ENCODE measurements around the gene SLC22A1. TPM values are rescaled to one million over a fixed set of nuclear protein-coding genes. Genes with fewer than 3 reads are reported as not detected.
"Not testable (repeated sequence)": the region's sequence is repeated elsewhere in the genome, so short reads cannot be mapped to it uniquely, and the experiment has no call there.

The SLC22A1 gene
- polyA plus RNA-seq, 2 of the 4 experiments (the other 2 are of a cell fraction) = 2.1 TPM

- TF ChIP-seq, protein P1, sequence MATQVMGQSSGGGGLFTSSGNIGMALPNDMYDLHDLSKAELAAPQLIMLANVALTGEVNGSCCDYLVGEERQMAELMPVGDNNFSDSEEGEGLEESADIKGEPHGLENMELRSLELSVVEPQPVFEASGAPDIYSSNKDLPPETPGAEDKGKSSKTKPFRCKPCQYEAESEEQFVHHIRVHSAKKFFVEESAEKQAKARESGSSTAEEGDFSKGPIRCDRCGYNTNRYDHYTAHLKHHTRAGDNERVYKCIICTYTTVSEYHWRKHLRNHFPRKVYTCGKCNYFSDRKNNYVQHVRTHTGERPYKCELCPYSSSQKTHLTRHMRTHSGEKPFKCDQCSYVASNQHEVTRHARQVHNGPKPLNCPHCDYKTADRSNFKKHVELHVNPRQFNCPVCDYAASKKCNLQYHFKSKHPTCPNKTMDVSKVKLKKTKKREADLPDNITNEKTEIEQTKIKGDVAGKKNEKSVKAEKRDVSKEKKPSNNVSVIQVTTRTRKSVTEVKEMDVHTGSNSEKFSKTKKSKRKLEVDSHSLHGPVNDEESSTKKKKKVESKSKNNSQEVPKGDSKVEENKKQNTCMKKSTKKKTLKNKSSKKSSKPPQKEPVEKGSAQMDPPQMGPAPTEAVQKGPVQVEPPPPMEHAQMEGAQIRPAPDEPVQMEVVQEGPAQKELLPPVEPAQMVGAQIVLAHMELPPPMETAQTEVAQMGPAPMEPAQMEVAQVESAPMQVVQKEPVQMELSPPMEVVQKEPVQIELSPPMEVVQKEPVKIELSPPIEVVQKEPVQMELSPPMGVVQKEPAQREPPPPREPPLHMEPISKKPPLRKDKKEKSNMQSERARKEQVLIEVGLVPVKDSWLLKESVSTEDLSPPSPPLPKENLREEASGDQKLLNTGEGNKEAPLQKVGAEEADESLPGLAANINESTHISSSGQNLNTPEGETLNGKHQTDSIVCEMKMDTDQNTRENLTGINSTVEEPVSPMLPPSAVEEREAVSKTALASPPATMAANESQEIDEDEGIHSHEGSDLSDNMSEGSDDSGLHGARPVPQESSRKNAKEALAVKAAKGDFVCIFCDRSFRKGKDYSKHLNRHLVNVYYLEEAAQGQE (IDR thresholded peaks at IDR 0.05) = no peak
- TF ChIP-seq ZFP36 (IDR thresholded peaks at IDR 0.05; ENCODE audit: borderline replicate concordance, partially characterized antibody) (no peak), BHLHE40 (IDR thresholded peaks at IDR 0.05; ENCODE audit: low read depth, low read length) (no peak), GATA3 (IDR thresholded peaks at IDR 0.05; ENCODE audit: borderline replicate concordance) (no peak), FOSL2 (IDR thresholded peaks at IDR 0.05) (no peak), FOSL2 (CRISPR knock-in tag; IDR thresholded peaks at IDR 0.05) (no peak)
Measured at GRCh38 chr6:160089534-160089897, 32.1 kb upstream of the SLC22A1 start (continued).

DNA sequence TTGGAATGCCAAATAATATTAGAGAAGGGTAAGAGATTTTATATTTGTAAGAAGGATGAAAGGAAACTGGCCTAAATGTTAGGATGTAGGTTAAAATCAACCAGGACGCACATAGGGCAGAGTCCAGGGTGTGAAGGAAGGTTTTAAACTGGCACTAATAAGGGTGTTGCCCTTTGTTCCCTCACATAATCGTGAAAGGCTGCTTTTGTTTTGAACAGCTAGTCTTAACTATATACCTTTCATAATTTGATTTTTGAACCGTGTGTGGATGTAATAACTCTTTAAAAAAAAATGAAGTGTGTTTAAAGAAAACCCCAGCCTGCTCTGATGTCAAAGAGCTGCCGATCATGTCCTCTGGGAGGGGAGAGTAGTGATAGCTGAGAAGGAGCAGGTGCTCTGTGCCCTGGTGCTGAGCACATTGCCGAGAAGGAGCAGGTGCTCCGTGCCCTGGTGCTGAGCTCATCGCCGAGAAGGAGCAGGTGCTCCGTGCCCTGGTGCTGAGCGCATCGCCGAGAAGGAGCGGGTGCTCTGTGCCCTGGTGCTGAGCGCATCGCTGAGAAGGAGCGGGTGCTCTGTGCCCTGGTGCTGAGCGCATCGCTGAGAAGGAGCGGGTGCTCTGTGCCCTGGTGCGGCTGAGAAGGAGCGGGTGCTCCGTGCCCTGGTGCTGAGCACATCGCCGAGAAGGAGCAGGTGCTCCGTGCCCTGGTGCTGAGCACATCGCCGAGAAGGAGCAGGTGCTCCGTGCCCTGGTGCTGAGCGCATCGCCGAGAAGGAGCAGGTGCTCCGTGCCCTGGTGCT, 31.0 kb upstream of the SLC22A1 start:
- 88% methylated on average over 19 of the region's 32 CpGs for WGBS (ENCODE audit: missing lambda C conversion rate)
- H3K27ac ChIP-seq; FAIRE-seq; H3K4me3 ChIP-seq; ATAC-seq; H3K9me3 ChIP-seq; POLR2A ChIA-PET; H3K4me2 ChIP-seq; H3K4me1 ChIP-seq; DNase-seq (ENCODE audit: low read depth in 1 of 2, low spot score in 1 of 2): not testable (repeated sequence)
- CTCF ChIA-PET = interaction anchor here (0.6 kb wide), 1 partner anchor 373 kb away, joined by 3 read pairs; no protein-coding TSS in a partner anchor

DNA sequence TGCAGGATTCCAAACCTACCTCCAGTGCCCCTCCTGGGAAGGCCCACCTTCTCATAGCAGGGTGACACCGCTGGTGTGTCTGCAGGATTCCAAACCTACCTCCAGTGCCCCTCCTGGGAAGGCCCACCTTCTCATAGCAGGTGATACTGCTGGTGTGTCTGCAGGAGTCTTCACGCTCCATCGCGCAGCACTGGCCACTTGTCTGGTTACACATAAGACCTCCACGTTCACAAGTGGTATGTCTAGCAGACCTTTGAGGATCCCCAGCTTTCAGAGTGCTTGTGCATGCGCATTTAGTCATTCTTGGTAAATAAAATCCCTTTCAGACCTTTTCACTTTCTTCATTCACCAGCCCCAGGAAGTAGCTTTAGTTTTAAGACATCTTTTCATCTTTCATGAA, 29.4 kb upstream of the SLC22A1 start:
- WGBS (ENCODE audit: missing lambda C conversion rate) = 88% methylated on average over 5 of the region's 6 CpGs
- H3K4me2 ChIP-seq; DNase-seq (ENCODE audit: low read depth in 1 of 2, low spot score in 1 of 2); FAIRE-seq; ATAC-seq; H3K4me1 ChIP-seq; H3K27ac ChIP-seq; H3K9me3 ChIP-seq; POLR2A ChIA-PET; H3K4me3 ChIP-seq: not testable (repeated sequence)
- CTCF ChIA-PET = interaction anchor here (1.1 kb wide), 1 partner anchor 428 kb away, joined by 3 read pairs; no protein-coding TSS in a partner anchor

GRCh38 chr6:160092602-160093001, 29.0 kb upstream of the SLC22A1 start:
- Histone ChIP-seq H3K4me2 (no peak overlapping the region), H3K27ac (no peak overlapping the region), H3K4me3 (no peak overlapping the region), H3K9me3 (no peaks in the 10 kb centered on the region), H3K4me1 (0 out of 3 replicates have a peak, but pooled peaks cover 3% of the 10 kb centered on the region)
- no peak for TF ChIP-seq CEBPB (IDR thresholded peaks at IDR 0.05)
- no peak for TF ChIP-seq RFX5 (IDR thresholded peaks at IDR 0.05)
- TF ChIP-seq GATA3 (IDR thresholded peaks at IDR 0.05; ENCODE audit: borderline replicate concordance) = no peak
- no peak for TF ChIP-seq HDAC2 (IDR thresholded peaks at IDR 0.05)
- TF ChIP-seq, protein P1 (IDR thresholded peaks at IDR 0.05) = no peak
- TF ChIP-seq HES2 (IDR thresholded peaks at IDR 0.05) = no peak
- no peak for TF ChIP-seq RAD21 (conservative IDR thresholded peaks at IDR 0.05 in 1 of 2, IDR thresholded peaks at IDR 0.05 in 1 of 2)
- no peak for TF ChIP-seq MAFK (IDR thresholded peaks at IDR 0.05; ENCODE audit: partially characterized antibody)
- TF ChIP-seq NPAS2 (CRISPR knock-in tag; IDR thresholded peaks at IDR 0.05; ENCODE audit: borderline replicate concordance) = no peak
- no peak for TF ChIP-seq RARB (CRISPR knock-in tag; IDR thresholded peaks at IDR 0.05)
- no peak for TF ChIP-seq KDM1A (IDR thresholded peaks at IDR 0.05; ENCODE audit: low read depth)
- TF ChIP-seq, protein P2, sequence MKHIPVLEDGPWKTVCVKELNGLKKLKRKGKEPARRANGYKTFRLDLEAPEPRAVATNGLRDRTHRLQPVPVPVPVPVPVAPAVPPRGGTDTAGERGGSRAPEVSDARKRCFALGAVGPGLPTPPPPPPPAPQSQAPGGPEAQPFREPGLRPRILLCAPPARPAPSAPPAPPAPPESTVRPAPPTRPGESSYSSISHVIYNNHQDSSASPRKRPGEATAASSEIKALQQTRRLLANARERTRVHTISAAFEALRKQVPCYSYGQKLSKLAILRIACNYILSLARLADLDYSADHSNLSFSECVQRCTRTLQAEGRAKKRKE (CRISPR knock-in tag; IDR thresholded peaks at IDR 0.05; ENCODE audit: low read depth) = no peak
- FAIRE-seq = no peak
- ChIA-PET POLR2A (no interaction called here), CTCF (interaction anchor here (1.1 kb wide), 1 partner anchor 427 kb away, joined by 3 read pairs; no protein-coding TSS in a partner anchor)
- no peak for DNase-seq (ENCODE audit: low read depth in 1 of 2, low spot score in 1 of 2)
- 90% methylated on average over 5 of the region's 10 CpGs for WGBS (ENCODE audit: missing lambda C conversion rate)
- ATAC-seq = no peak

Data from A549 (cell line).